Psoas muscle (tissue), 8 donors: Measurements from ENCODE around the gene SLC13A1. TPM values are rescaled to one million over a fixed set of nuclear protein-coding genes. Genes with fewer than 3 reads are reported as not detected.

ENCODE experiments used
- ATAC-seq, 4 donors: fragments of 200-7000 bp; cut with Tn5 transposase; one replicate each; pipeline ENCODE4 v1.9.1; 2020; ENCODE audit warnings: moderate library complexity in 3 of 4, mild to moderate bottlenecking in 2 of 4
- DNase-seq, 2 donors: peaks; one replicate each; pipeline ENCODE4 v3.0.0-alpha.2; 2020
- H3K27ac ChIP-seq: fragments of 200-600 bp; one replicate; pipeline ENCODE4 v1.8.0; 2022
- H3K27me3 ChIP-seq, 3 donors: fragments of 200-600 bp in 1 of 3; one replicate each; pipeline versions ENCODE4 v1.6.1 to v1.8.0; 2013 to 2022; ENCODE audit warnings: low read length in 2 of 3, mild to moderate bottlenecking in 2 of 3, moderate library complexity in 1 of 3; ENCODE audit not compliant: insufficient read depth in 3 of 3
- H3K36me3 ChIP-seq, 2 donors: fragments of 200-600 bp in 1 of 2; one replicate each; pipeline versions ENCODE4 v1.6.1 to v1.8.0; 2013 to 2022; ENCODE audit warnings: low read depth in 1 of 2, mild to moderate bottlenecking in 1 of 2, moderate library complexity in 1 of 2; ENCODE audit not compliant: insufficient read depth in 1 of 2
- H3K4me1 ChIP-seq: fragments of 200-600 bp; one replicate; pipeline ENCODE4 v1.8.0; 2022
- H3K4me3 ChIP-seq: fragments of 200-600 bp; one replicate; pipeline ENCODE4 v1.8.0; 2022; ENCODE audit warnings: mild to moderate bottlenecking
- H3K9me3 ChIP-seq: fragments of 200-600 bp; one replicate; pipeline ENCODE4 v1.8.0; 2022
- CTCF ChIP-seq: fragments of 200-600 bp; IDR thresholded peaks from one replicate; pipeline ENCODE4 v1.8.0; 2022; ENCODE audit warnings: antibody characterized with exemption
- WGBS, 3 donors: extraction: QIAGEN DNeasy Blood & Tissue Kit; methylation state at CpG; one replicate each; pipeline versions ENCODE4 v1.1.6 to v1.1.7; 2013; 5-methylcytosine and 5-hydroxymethylcytosine counted together
- intact Hi-C, 2 donors: fragments of 100-400 bp; cut with DNase I; formaldehyde crosslinking; loops; one replicate each; pipeline versions ENCODE4 v1.11.0 to v1.14.2; 2022
- long read RNA-seq, 2 donors: library from polyadenylated mRNA; unstranded; transcript quantifications; one replicate each; pipeline ENCODE4 v2.0.0, GENCODE V29; 2021
- polyA plus RNA-seq, 3 donors: library from polyadenylated mRNA; stranded (reverse); fragments of 200-250 nt; gene quantifications; one replicate each; pipeline ENCODE4 v1.2.3, GENCODE V29; 2013
- total RNA-seq, 4 donors: library from RNA; stranded (reverse); fragmentation: NEBNext Ultra II Directional in 2 of 4; extraction: Animal tissue kit (Norgen Biotek cat#: 25700) in 2 of 4; gene quantifications; one replicate each; pipeline versions ENCODE4 v1.2.1 to v1.2.4, GENCODE V29; 2021 to 2023
- donor health status: healthy with polysubstance abuse.
- donor health status: DM: no; HTN: no; CAD: no; lungs with moderate emphysema.
- donor health status: Bipolar disorder and iron deficiency.
- donor health status: healthy.
- donor health status: DM: yes; HTN: yes; CAD: no.
- donor health status: DM: no; HTN: no; CAD: no.
- donor health status: DM: no; HTN: no; CAD: no.
- donor health status: DM: yes; HTN: yes; CAD: no.

Gene SLC13A1, protein sequence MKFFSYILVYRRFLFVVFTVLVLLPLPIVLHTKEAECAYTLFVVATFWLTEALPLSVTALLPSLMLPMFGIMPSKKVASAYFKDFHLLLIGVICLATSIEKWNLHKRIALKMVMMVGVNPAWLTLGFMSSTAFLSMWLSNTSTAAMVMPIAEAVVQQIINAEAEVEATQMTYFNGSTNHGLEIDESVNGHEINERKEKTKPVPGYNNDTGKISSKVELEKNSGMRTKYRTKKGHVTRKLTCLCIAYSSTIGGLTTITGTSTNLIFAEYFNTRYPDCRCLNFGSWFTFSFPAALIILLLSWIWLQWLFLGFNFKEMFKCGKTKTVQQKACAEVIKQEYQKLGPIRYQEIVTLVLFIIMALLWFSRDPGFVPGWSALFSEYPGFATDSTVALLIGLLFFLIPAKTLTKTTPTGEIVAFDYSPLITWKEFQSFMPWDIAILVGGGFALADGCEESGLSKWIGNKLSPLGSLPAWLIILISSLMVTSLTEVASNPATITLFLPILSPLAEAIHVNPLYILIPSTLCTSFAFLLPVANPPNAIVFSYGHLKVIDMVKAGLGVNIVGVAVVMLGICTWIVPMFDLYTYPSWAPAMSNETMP
- total RNA-seq, result under 1 TPM in 1 of 4 donors, not detected in 3; 0.12 TPM
- not detected for polyA plus RNA-seq
- long read RNA-seq, donor 1, result 0 reads
- long read RNA-seq, donor 2, result 0 reads

DNA sequence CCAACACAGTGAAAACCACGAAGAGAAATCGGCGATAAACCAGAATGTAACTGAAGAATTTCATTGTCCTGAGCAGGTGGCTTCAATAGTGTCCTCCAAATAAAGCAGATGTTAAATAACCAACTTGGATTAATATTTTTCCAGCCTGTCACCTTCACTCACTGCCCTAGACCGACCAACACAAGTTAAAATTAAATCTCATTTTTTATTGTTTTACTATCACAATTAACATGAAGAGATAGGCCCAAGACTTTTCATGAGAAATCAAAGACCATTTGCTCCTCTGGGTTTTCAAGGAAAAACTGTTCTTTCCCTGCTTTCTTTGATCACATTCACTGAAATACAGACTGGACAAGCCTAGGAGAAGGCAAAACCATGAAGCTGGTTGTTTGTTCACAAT lies at the start of gene SLC13A1:
Gene SLC13A1, minus strand, starts transcription at position 87 of the 400 bp plus-strand sequence. Its CDS starts 23 bp downstream, at position 64.
- no peak within 1 kb of the TSS for H3K27ac ChIP-seq
- no peaks in the 10 kb centered on the region for H3K27me3 ChIP-seq
- no peak for ATAC-seq
- WGBS, 3 donors, result 80 to 82% (median 80%) methylated on average over 4 of the region's 4 CpGs
- H3K36me3 ChIP-seq, result no peaks in the 10 kb centered on the region
- intact Hi-C loops, result loop anchor here in 1 of 2 donors (10.0 kb wide), 1 partner anchor 165 kb away; no protein-coding TSS in a partner anchor
- no peak within 1 kb of the TSS for H3K4me3 ChIP-seq
- H3K9me3 ChIP-seq, result no peaks in the 10 kb centered on the region
- no peak for DNase-seq
- no peaks in the 10 kb centered on the region for H3K4me1 ChIP-seq
- TF ChIP-seq CTCF, result no peak

GRCh38 chr7:123244768-123245167 lies 45.0 kb upstream of the SLC13A1 start:
- H3K27ac ChIP-seq, result no peak overlapping the region
- no peaks in the 10 kb centered on the region for H3K4me1 ChIP-seq
- H3K4me3 ChIP-seq, result no peak overlapping the region
- H3K9me3 ChIP-seq, result no peaks in the 10 kb centered on the region
- peaks cover 0 to 3% (median 0%) of the 10 kb centered on the region in 3 donors for H3K27me3 ChIP-seq
- ATAC-seq, result no peak
- intact Hi-C loops, result no loop called here
- no peak for TF ChIP-seq CTCF
- no peak for DNase-seq
- 58 to 68% (median 67%) methylated on average over 1 of the region's 1 CpG for WGBS, 3 donors
- no peaks in the 10 kb centered on the region for H3K36me3 ChIP-seq

DNA sequence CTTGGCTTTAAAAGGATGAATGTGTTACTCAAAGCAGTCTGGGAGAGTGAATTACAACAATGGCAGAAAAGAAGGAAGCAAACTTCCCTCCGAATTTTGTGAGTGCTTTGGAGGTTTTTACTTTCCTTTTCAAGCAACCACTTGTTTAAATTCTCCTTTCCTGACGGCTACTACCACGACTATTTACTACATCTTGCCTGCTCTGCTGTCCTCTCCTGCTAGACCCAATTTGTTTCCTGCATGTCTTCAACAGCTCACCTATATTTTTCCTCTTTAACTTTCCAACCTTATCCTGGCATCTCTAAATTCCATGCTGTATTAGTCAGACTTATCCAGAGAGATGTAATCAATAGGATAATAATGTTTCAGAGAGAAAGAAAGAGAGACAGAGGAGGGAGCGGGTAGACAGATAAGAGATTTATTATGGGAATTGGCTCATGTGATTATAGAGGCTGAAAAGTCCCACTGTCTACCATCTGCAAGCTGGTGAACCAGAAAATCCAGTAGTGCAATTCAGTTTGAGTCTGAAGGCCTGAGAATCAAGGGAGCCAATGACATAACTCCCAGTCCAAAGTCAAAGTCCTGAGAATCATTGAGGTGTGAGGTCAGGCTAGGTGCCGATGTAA lies 42.8 kb upstream of the SLC13A1 start:
- DNase-seq (no peak), ATAC-seq (no peak)
- no peak overlapping the region for H3K4me3 ChIP-seq
- intact Hi-C loops, result no loop called here
- no peaks in the 10 kb centered on the region for H3K4me1 ChIP-seq
- H3K27me3 ChIP-seq, result peaks cover 0 to 3% (median 0%) of the 10 kb centered on the region in 3 donors
- H3K36me3 ChIP-seq, result no peaks in the 10 kb centered on the region
- H3K9me3 ChIP-seq, result no peaks in the 10 kb centered on the region
- 54 to 61% (median 59%) methylated on average over 5 of the region's 5 CpGs for WGBS, 3 donors
- H3K27ac ChIP-seq, result no peak overlapping the region
- TF ChIP-seq CTCF, result no peak

- Histone ChIP-seq H3K4me1 (no peaks in the 10 kb centered on the region), H3K27ac (no peak overlapping the region), H3K27me3 (peaks cover 0 to 3% (median 0%) of the 10 kb centered on the region in 3 donors), H3K4me3 (no peak overlapping the region), H3K9me3 (no peaks in the 10 kb centered on the region), H3K36me3 (no peaks in the 10 kb centered on the region)
- WGBS, 3 donors, result 73 to 80% (median 78%) methylated on average over 3 of the region's 3 CpGs
- TF ChIP-seq CTCF, result no peak
- ATAC-seq (no peak), DNase-seq (no peak)
- intact Hi-C loops, result no loop called here
These were observed 42.0 kb upstream of the SLC13A1 start for GRCh38 chr7:123241809-123242208.
